GM18526 (cell line): Measurements from ENCODE around the gene RIOK1.

ENCODE experiments used
- POLR2A ChIP-seq: IDR thresholded peaks from 3 replicates; pipeline ENCODE4 v1.6.1; 2011; ENCODE audit not compliant: insufficient read length; ENCODE audit errors: extremely low read depth

The RIOK1 gene

DNA sequence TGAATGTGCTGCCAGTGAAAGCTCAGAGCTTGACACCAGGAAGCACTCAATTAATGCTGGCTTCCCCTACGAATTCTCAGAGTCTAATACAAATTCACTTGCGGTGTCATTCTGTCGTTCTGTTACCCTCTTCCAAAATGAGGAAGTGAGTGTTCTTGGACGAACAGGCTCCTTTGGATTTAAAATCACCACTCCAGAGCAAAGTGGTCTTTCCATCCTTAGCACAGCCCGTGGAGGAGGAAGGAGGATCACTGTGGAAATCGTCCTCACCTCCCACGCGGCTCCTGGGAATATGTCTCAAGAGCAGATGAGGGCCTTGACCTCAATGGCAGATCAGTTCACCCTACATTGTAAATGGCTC is 41.7 kb downstream of the RIOK1 start:
- TF ChIP-seq POLR2A: no peak

- TF ChIP-seq POLR2A: no peak
Observed at GRCh38 chr6:7431674-7432390, 42.2 kb downstream of the RIOK1 start.

GRCh38 chr6:7432391-7433120 is 42.9 kb downstream of the RIOK1 start:
- TF ChIP-seq POLR2A: no peak

- no peak for TF ChIP-seq POLR2A
Observed at GRCh38 chr6:7433121-7433617, 43.6 kb downstream of the RIOK1 start.

GRCh38 chr6:7434672-7435071 is 45.1 kb downstream of the RIOK1 start:
- TF ChIP-seq POLR2A: no peak

GRCh38 chr6:7438011-7438410 is 48.4 kb downstream of the RIOK1 start:
- no peak for TF ChIP-seq POLR2A

DNA sequence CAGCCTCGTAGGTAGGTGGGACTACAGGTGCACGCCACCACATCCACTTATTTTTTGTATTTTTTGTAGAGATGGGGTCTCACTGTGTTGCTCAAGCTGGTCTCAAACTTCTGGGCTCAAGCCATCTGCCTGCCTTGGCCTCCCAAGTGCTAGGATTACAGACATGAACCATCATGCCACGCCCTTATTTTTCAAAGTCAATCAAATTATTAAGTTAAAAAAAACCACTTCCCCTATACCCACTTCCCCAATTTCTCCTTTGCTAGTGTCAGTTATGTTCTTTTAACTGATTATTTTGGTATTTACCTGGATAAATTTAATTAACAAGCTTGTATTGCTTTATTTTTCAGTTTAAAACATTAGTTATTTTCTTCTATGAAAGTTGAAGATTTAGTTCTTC is 49.6 kb downstream of the RIOK1 start:
- TF ChIP-seq POLR2A: no peak

- no peak for TF ChIP-seq POLR2A
Observed at GRCh38 chr6:7440476-7440875, 50.9 kb downstream of the RIOK1 start.

DNA sequence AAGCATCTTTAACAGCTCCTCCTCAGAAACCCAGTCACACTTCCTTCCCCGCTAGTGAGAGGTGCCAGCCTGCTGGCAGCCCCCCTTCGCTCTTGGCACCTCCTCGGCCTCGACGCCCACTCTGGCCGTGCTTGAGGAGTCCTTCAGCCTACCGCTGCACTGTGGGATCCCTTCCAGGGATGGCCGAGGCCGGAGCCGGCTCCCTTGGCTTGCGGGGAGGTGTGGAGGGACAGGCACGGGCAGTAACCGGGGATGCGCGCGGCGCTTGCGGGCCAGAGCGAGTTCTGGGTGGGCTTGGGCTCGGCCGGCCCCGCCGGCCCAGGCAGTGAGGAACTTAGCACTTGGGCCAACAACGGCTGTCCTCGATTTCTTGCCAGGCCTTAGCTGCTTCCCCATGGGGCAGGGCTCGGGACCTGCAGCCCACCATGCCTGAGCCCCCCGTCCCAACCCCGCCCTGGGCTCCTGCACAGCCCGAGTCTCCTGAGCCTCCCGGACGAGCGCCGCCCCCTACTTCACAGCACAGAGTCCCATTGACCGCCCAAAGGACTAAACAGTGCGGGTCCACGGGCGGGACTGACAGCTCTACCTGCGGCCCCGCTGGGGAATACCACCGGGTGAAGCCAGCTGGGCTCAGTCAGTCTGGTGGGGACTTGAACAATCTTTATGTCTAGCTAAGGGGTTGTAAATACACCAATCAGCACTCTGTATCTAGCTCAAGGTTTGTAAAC is 51.6 kb downstream of the RIOK1 start:
- TF ChIP-seq POLR2A: no peak

- TF ChIP-seq POLR2A: no peak
Observed at GRCh38 chr6:7442467-7442866, 52.9 kb downstream of the RIOK1 start.

- TF ChIP-seq POLR2A: no peak
Observed at GRCh38 chr6:7445101-7445500, 55.5 kb downstream of the RIOK1 start.

GRCh38 chr6:7445885-7446461 is 56.4 kb downstream of the RIOK1 start:
- no peak for TF ChIP-seq POLR2A

- TF ChIP-seq POLR2A: no peak
Observed at GRCh38 chr6:7446619-7447325, 57.2 kb downstream of the RIOK1 start.

GRCh38 chr6:7448232-7448631 is 58.6 kb downstream of the RIOK1 start:
- TF ChIP-seq POLR2A: no peak

GRCh38 chr6:7449018-7449417 is 59.4 kb downstream of the RIOK1 start:
- TF ChIP-seq POLR2A: no peak
